NCI-H2196 treated with DMSO at 0.1 percent for 48 hours (cell line): ENCODE data around the gene ADGRL3.
"Not testable (repeated sequence)": the region's sequence is repeated elsewhere in the genome, so short reads cannot be mapped to it uniquely, and the experiment has no call there.

Source experiments
- DNase-seq: peaks from one replicate; lab custom pipeline; 2025; ENCODE audit not compliant: unreplicated experiment; lab: John Stamatoyannopoulos, UW

The ADGRL3 gene

GRCh38 chr4:61468024-61468720, 268.0 kb downstream of the ADGRL3 start:
- DNase-seq: no peak

GRCh38 chr4:61473306-61473705, 273.2 kb downstream of the ADGRL3 start:
- DNase-seq: no peak

DNA sequence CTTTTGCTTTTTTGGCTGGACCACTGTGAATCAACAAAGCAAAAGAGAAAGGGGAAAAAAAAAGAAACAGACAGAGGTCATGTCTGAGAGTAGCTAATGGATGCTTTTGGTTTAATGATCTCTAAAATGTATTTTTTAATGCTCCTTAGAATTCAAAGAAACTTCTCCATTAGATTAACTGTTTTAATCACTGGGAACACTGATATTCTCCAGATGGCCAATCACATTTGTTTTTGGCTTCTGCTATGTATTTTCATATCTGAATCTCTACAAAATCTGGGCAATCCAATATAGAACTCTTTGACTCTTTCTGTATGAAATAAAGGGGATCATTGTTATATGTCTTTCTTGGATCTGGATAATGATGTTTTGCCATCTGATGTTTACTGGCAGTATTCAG, 278.2 kb downstream of the ADGRL3 start:
- DNase-seq: no peak

- DNase-seq: no peak
These were observed 284.9 kb downstream of the ADGRL3 start for GRCh38 chr4:61485056-61485455.

- no peak for DNase-seq
These were observed 289.8 kb downstream of the ADGRL3 start for GRCh38 chr4:61489927-61490326.

DNA sequence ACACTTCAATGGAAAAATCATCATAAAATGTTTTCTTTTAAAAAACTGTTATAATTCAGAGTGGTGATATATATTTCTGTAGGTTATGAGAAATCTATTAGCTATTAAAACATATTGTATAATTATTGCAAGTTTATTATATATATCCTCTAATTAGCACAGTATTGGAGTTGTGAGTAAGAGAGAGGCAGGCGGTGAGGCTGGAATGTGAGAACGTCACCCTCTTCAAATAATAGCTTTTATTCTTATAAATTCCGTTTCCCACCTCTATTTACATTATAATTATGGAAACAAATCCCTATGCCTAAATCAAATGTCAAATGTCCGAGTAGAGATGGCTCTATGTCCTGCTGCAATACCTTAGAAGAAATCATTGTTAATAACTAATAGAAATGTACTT, 292.9 kb downstream of the ADGRL3 start:
- DNase-seq: no peak

DNA sequence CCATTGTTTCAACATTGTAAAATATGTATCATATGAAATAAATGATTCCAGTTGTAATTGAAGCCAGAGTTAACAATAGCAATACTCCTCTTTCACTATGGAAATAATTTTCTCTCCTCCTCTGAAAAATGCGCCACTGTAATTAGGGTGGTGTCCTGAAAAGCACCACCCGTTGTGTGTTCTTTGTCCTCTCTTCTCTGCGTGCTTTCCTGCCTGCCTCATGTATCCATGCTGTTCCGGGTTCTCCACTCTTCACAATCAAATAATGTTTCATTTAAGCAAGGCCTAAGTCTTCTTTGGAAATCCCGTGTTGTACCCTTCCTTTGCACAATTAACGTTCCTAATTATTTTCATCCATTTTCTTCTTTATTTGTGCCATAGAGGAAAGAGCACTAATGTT, 293.3 kb downstream of the ADGRL3 start:
- DNase-seq: no peak

GRCh38 chr4:61500883-61501282, 300.8 kb downstream of the ADGRL3 start:
- DNase-seq: no peak

GRCh38 chr4:61501812-61502211, 301.7 kb downstream of the ADGRL3 start:
- DNase-seq: no peak

- no peak for DNase-seq
These were observed 305.9 kb downstream of the ADGRL3 start for GRCh38 chr4:61505773-61506685.

DNA sequence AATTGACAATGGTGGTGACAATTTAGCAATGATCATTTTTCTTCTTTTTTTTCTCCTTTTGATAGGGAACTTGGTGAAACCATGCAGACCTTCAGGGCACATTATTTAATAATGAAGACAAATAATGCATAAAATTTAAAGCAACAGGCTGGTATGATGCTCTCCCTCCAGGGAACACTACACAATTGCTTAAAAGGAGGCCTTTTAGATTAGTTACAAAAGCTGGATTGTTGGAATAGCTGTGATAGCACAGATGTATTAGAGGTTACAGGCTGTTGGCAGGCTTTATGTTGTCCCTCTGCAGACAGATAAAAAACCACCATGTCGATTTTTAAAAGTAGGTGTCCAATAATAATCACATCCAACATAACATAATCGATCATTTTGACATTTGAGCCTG, 307.0 kb downstream of the ADGRL3 start:
- DNase-seq: no peak

- not testable (repeated sequence) for DNase-seq
These were observed 309.7 kb downstream of the ADGRL3 start for GRCh38 chr4:61509721-61510241.

DNA sequence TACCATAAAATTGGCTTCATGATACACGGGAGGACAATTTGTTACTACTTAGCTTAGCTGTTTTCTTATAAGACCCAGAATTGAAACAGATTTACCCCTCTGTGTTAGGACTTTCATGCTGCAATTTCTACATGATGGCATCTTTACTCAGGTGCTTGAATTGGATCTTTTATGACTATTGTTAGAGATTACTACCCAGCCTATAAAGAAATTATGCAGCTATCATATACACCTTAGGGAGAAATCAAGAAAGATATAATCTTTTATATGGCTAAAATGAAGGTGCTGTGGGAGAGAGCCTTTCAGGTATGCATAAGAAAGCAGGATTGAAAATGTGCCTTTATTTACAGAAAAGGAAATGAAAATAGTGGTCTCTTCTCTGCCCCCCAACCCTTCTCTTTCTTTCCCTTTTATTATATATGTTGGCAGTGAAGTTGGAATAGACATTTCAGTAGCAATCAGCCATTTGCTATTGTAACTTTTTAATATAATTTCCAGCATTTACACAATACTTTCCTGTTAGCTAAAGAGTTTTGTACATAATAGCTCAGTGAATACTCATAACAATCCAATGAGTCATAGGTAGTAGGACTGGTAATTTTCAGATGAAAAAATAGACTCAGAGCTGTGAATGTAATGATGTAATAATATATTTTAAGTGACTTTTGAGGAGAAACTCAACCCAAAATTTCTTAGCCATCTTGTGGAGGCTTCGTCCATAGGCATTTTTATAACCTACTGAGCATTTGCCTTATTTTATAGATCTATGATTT, 311.8 kb downstream of the ADGRL3 start:
- no peak for DNase-seq

- DNase-seq: no peak
These were observed 314.9 kb downstream of the ADGRL3 start for GRCh38 chr4:61514991-61515390.

DNA sequence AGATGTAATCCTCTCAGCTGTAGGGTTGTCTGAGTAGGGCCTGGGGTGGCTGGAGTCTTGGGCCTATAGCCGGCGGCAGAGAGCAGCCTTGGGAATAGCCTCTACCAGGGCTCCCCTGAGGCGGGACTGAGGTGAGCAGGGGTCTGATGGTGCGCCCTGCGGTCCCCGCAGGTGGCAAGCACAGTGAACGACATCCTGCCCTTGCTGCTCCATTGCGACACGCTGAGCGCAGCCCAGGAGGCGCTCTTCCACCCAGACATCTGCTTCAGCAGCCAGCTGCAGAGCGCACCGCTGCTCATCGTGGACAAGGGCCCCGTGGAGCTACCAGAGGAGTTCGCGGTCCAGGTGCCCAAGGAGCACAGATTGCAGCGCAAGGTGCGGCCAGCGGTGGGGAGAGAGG, 317.0 kb downstream of the ADGRL3 start:
- no peak for DNase-seq

GRCh38 chr4:61520166-61520565, 320.0 kb downstream of the ADGRL3 start:
- no peak for DNase-seq

GRCh38 chr4:61520681-61521160, 320.6 kb downstream of the ADGRL3 start:
- no peak for DNase-seq

DNA sequence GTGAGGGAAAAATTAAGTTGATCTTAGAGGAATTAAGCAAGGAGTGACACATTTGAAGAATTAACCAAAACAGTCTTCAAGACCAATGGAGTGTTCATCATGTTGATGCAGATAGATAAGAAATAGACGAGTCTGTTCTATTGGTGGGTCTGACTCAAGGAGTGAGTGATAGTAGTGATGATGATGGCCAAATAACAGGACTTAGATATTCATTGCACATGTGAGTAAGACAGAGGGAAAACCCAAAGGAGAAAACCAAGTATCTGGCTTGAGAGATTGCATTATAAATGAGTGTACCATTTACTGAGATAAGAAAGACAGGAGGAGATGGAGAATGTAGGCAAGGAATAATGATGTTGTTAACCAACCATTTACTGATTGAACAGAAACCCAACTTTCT, 321.3 kb downstream of the ADGRL3 start:
- DNase-seq: no peak

DNA sequence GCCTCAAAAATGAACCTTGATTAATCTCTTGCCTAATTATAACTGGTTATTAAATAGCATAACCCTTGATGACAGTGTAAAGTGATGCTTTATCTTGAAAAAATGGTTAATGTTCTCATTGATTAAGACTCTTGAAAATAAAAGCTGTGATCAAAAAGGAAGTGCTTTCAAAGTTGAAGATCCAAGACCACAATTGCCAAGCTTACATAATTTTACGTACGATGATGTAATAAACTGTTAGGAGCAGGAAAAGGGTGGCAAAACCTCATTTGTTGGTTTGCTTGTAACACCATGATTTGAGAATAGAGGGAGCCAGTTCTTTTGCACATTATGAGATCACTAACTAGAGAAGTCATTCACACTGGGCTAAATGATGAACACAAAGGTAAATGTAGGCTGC, 322.2 kb downstream of the ADGRL3 start:
- DNase-seq: no peak

DNA sequence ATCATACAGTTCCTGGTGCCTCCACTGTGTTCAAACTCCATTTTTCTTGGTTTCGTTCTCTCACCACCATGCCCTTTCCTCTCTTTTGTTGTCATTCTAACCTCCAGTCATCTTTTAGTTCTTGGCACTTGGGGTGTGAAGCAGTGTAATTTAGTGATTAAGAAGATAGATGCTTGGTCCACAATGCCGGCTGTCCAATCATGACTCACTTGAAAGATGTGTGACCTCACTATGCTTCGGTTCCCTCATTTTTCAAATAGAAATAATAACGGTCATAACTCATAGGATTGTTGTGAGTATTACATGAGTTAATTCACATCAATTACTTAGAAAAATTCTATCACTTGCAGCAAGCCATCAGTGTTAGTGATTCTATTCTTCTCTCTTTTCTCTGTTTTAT, 327.8 kb downstream of the ADGRL3 start:
- no peak for DNase-seq

DNA sequence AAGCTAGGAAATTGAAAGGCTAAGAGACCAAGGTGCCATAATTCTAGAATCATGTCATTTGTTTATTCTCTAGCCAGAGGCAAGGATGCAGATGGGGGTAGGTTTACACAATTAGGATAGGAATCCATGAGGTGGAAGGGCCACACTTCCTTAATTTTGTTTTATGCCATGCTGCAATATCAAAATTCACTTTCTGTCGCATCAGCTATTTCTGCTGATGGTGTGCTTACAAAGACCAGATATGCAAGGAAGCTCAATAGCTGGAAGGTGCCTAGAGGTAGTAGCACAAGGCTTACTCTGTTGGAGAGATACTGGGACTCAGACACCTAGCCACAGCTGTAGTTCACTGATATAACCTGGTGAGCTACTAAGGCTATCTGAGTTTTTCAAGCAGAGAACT, 328.5 kb downstream of the ADGRL3 start:
- no peak for DNase-seq
